Aorta (tissue), 5 donors: ENCODE results near the gene CLIC3. TPM values are rescaled to one million over a fixed set of nuclear protein-coding genes. Genes with fewer than 3 reads are reported as not detected.

Experiments used
- ATAC-seq: fragments of 200-7000 bp; cut with Tn5 transposase; one replicate; pipeline ENCODE4 v1.9.1; 2022; ENCODE audit warnings: moderate library complexity; ENCODE audit not compliant: low FRiP score
- DNase-seq, 2 donors: peaks; one replicate each; pipeline ENCODE4 v3.0.0-alpha.2; 2020
- H3K27ac ChIP-seq, 2 donors: one replicate each; pipeline ENCODE4 v1.5.1; 2013; ENCODE audit warnings: low read length in 2 of 2, mild to moderate bottlenecking in 2 of 2, moderate library complexity in 2 of 2, control low read depth in 1 of 2, inconsistent platforms in 1 of 2, low read depth in 1 of 2
- H3K27me3 ChIP-seq, 2 donors: one replicate each; pipeline ENCODE4 v1.6.1; 2013; ENCODE audit warnings: control low read depth in 1 of 2, low read length in 1 of 2, mild to moderate bottlenecking in 1 of 2, moderate library complexity in 1 of 2; ENCODE audit not compliant: insufficient read depth in 2 of 2, control insufficient read depth in 1 of 2
- H3K36me3 ChIP-seq, 2 donors: one replicate each; pipeline ENCODE4 v1.6.1; 2013; ENCODE audit warnings: control low read depth in 1 of 2, low read length in 1 of 2, mild to moderate bottlenecking in 1 of 2; ENCODE audit not compliant: insufficient read depth in 2 of 2, control insufficient read depth in 1 of 2
- H3K4me1 ChIP-seq, 2 donors: one replicate each; pipeline ENCODE4 v1.6.1; 2013; ENCODE audit warnings: low read length in 2 of 2, control low read depth in 1 of 2, mild to moderate bottlenecking in 1 of 2, moderate library complexity in 1 of 2; ENCODE audit not compliant: insufficient read depth in 2 of 2, control insufficient read depth in 1 of 2
- H3K4me3 ChIP-seq, 2 donors: one replicate each; pipeline ENCODE4 v1.5.1; 2013; ENCODE audit warnings: low read length in 2 of 2, control low read depth in 1 of 2, mild to moderate bottlenecking in 1 of 2
- H3K9me3 ChIP-seq: one replicate; pipeline ENCODE4 v1.6.1; 2013; ENCODE audit warnings: mild to moderate bottlenecking, low read length; ENCODE audit not compliant: control insufficient read depth
- WGBS, 2 donors: extraction: QIAGEN DNeasy Blood & Tissue Kit; methylation state at CpG; one replicate each; pipeline ENCODE4 v1.1.7; 2013; 5-methylcytosine and 5-hydroxymethylcytosine counted together
- intact Hi-C, 2 donors: fragments of 100-400 bp; cut with DNase I; formaldehyde crosslinking; loops; one replicate each; pipeline versions ENCODE4 v1.14.2 to v1.15.0; 2022
- polyA plus RNA-seq, 2 donors: library from polyadenylated mRNA; stranded (reverse); fragments of 200-250 nt; gene quantifications; one replicate each; pipeline ENCODE4 v1.2.3, GENCODE V29; 2013
- total RNA-seq, 2 donors: library from RNA; stranded (reverse); fragmentation: NEBNext Ultra II Directional; extraction: Animal tissue kit (Norgen Biotek cat#: 25700); gene quantifications; one replicate each; pipeline ENCODE4 v1.2.1, GENCODE V29; 2021
- donor health status: healthy with polysubstance abuse.
- donor health status: Bipolar disorder and iron deficiency.
- donor health status: DM: no; HTN: no; CAD: no.
- donor health status: DM: no; HTN: no; CAD: no.
- donor health status: DM: yes; HTN: yes; CAD: no.

CLIC3 gene
- total and polyA plus RNA-seq, 4 donors: 1.6 to 7.0 (median 5.3) TPM

GRCh38 chr9:137000177-137000930 lies 4.0 kb upstream of the CLIC3 start:
- intact Hi-C loops: no loop called here

GRCh38 chr9:136997830-136998234 lies 1.5 kb upstream of the CLIC3 start:
- Histone ChIP-seq H3K4me1 (peaks cover 0 to 4% of the 10 kb centered on the region in 2 donors), H3K4me3 (no peak overlapping the region), H3K27ac (no peak overlapping the region), H3K36me3 (no peaks in the 10 kb centered on the region), H3K9me3 (no peaks in the 10 kb centered on the region), H3K27me3 (no peaks in the 10 kb centered on the region)
- intact Hi-C loops: loop anchor here in 1 of 2 donors (2.0 to 10.0 kb wide), 2 partner anchors 43 to 153 kb away; partner anchors contain the start of genes AJM1 and PHPT1
- DNase-seq: no peak
- no peak for ATAC-seq
- WGBS, 2 donors: 84% methylated on average over 18 of the region's 18 CpGs

More at GRCh38 chr9:137000177-137000930, 4.0 kb upstream of the CLIC3 start:
- WGBS, 2 donors: 78 to 82% methylated on average over 10 of the region's 10 CpGs
- Histone ChIP-seq H3K4me1 (no peaks in the 10 kb centered on the region), H3K36me3 (no peaks in the 10 kb centered on the region), H3K27me3 (no peaks in the 10 kb centered on the region), H3K27ac (no peak overlapping the region), H3K9me3 (no peaks in the 10 kb centered on the region), H3K4me3 (no peak overlapping the region)
- DNase-seq (no peak), ATAC-seq (no peak)

- no peak overlapping the region for H3K27ac ChIP-seq
- ATAC-seq: no peak
- no peaks in the 10 kb centered on the region for H3K27me3 ChIP-seq
- H3K36me3 ChIP-seq: no peaks in the 10 kb centered on the region
- intact Hi-C loops: loop anchor here in 1 of 2 donors (2.0 to 10.0 kb wide), 2 partner anchors 43 to 153 kb away; partner anchors contain the start of genes AJM1 and PHPT1
- no peaks in the 10 kb centered on the region for H3K9me3 ChIP-seq
- peaks cover 0 to 4% of the 10 kb centered on the region in 2 donors for H3K4me1 ChIP-seq
- WGBS, 2 donors: 92 to 95% methylated on average over 10 of the region's 10 CpGs
- no peak overlapping the region for H3K4me3 ChIP-seq
- DNase-seq: no peak
Observed at GRCh38 chr9:136997371-136997770, 1.0 kb upstream of the CLIC3 start.

- H3K36me3 ChIP-seq: no peaks in the 10 kb centered on the region
- H3K27ac ChIP-seq: no peak overlapping the region
- ATAC-seq: no peak
- DNase-seq: peak in 1 of 2 donors; percentile 79
- 0 to 5% methylated on average over 12 of the region's 12 CpGs for WGBS, 2 donors
- H3K4me3 ChIP-seq: no peak overlapping the region
- no peaks in the 10 kb centered on the region for H3K9me3 ChIP-seq
- H3K27me3 ChIP-seq: no peaks in the 10 kb centered on the region
- intact Hi-C loops: loop anchor here in 1 of 2 donors (2.0 to 10.0 kb wide), 2 partner anchors 41 to 151 kb away; partner anchors contain the start of genes AJM1 and PHPT1
- H3K4me1 ChIP-seq: peaks cover 0 to 4% of the 10 kb centered on the region in 2 donors
Observed at GRCh38 chr9:136995772-136996311, 526 bp downstream of the CLIC3 start.

GRCh38 chr9:136995362-136995761 lies 1.0 kb downstream of the CLIC3 start:
- 4 to 10% methylated on average over 23 to 30 of the region's 30 CpGs for WGBS, 2 donors
- H3K36me3 ChIP-seq: no peaks in the 10 kb centered on the region
- no peak overlapping the region for H3K4me3 ChIP-seq
- H3K4me1 ChIP-seq: peaks cover 0 to 4% of the 10 kb centered on the region in 2 donors
- no peak overlapping the region for H3K27ac ChIP-seq
- no peaks in the 10 kb centered on the region for H3K27me3 ChIP-seq
- H3K9me3 ChIP-seq: no peaks in the 10 kb centered on the region
- DNase-seq (no peak), ATAC-seq (no peak)
- intact Hi-C loops: loop anchor here in 1 of 2 donors (10.0 kb wide), 1 partner anchor 151 kb away; the partner anchor contains the start of genes AJM1 and PHPT1

GRCh38 chr9:136994888-136995230 lies 1.5 kb downstream of the CLIC3 start:
- H3K27me3 ChIP-seq: no peaks in the 10 kb centered on the region
- intact Hi-C loops: loop anchor here (5.0 to 10.0 kb wide), 2 partner anchors 48 to 150 kb away; partner anchors contain the start of genes AJM1 (in 1 of the 2), C8G (in 1 of the 2) and PHPT1 (in 1 of the 2)

GRCh38 chr9:136994180-136994887 lies 2.0 kb downstream of the CLIC3 start:
- Histone ChIP-seq H3K9me3 (no peaks in the 10 kb centered on the region), H3K36me3 (no peaks in the 10 kb centered on the region), H3K4me1 (peaks cover 0 to 4% of the 10 kb centered on the region in 2 donors), H3K27ac (no peak overlapping the region), H3K27me3 (no peaks in the 10 kb centered on the region), H3K4me3 (no peak overlapping the region)
- intact Hi-C loops: loop anchor here (5.0 to 10.0 kb wide), 2 partner anchors 47 to 150 kb away; partner anchors contain the start of genes AJM1 (in 1 of the 2), C8G (in 1 of the 2) and PHPT1 (in 1 of the 2)
- ATAC-seq (no peak), DNase-seq (no peak)
- 83 to 85% methylated on average over 50 to 54 of the region's 54 CpGs for WGBS, 2 donors

More at GRCh38 chr9:136994888-136995230, 1.5 kb downstream of the CLIC3 start:
- DNase-seq: no peak
- ATAC-seq: no peak
- Histone ChIP-seq H3K36me3 (no peaks in the 10 kb centered on the region), H3K27ac (no peak overlapping the region), H3K4me3 (no peak overlapping the region), H3K9me3 (no peaks in the 10 kb centered on the region), H3K4me1 (peaks cover 0 to 4% of the 10 kb centered on the region in 2 donors)
- WGBS, 2 donors: 52 to 65% methylated on average over 34 to 40 of the region's 40 CpGs

GRCh38 chr9:136992819-136993369 lies 3.5 kb downstream of the CLIC3 start:
- Histone ChIP-seq H3K27ac (no peak overlapping the region), H3K4me3 (peak overlapping the region; percentile 65 to 85), H3K27me3 (no peaks in the 10 kb centered on the region), H3K36me3 (no peaks in the 10 kb centered on the region), H3K4me1 (peaks cover 0 to 4% of the 10 kb centered on the region in 2 donors), H3K9me3 (no peaks in the 10 kb centered on the region)
- ATAC-seq: no peak
- intact Hi-C loops: loop anchor here (5.0 to 10.0 kb wide), 2 partner anchors 46 to 148 kb away; partner anchors contain the start of genes AJM1 (in 1 of the 2), C8G (in 1 of the 2) and PHPT1 (in 1 of the 2)
- 38 to 45% methylated on average over 18 of the region's 18 CpGs for WGBS, 2 donors
- DNase-seq: no peak
